ENCODE data around the gene C7. TPM values are rescaled to one million over a fixed set of nuclear protein-coding genes. Genes with fewer than 3 reads are reported as not detected.
A peak's percentile ranks its signal among the peaks of the same experiment; 100 is the strongest.

Gene C7
- total RNA-seq, 2 donors from 2014 or later, result 176 to 687 TPM

GRCh38 chr5:40991168-40991980 is 82.1 kb downstream of the C7 start:
- Histone ChIP-seq H3K9me3 (no peaks in the 10 kb centered on the region), H3K4me1 (peaks cover 0 to 22% of the 10 kb centered on the region in 2 donors), H3K27ac (peak overlapping the region; percentile 64 to 80), H3K36me3 (no peaks in the 10 kb centered on the region), H3K27me3 (no peaks in the 10 kb centered on the region), H3K4me3 (no peak overlapping the region)
- peak; percentile 82 for DNase-seq (ENCODE audit: low spot score)
- TF ChIP-seq CTCF (IDR thresholded peaks at IDR 0.05), result no peak

DNA sequence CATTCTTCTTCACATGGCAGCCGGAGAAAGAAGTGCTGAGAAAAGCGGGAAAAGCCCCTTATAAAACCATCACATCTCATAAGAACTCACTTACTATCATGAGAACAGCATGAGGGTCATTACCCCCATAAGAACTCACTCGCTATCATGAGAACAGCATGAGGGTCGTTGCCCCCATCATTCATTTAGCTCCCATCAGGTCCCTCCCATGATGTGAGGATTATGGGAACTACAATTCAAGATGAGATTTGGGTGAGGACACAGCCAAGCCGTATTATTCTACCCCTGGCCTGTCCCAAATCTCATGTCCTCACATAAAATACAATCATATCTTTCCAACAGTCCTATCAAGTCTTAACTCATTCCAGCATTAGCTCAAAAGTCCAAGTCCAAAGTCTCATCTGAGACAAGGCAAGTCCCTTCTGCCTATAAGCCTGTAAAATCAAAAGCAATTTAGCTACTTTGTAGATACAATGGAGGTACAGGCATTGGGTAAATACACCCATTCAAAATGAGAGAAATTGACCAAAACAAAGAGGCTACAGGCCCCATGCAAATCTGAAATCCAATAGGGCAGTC is 82.8 kb downstream of the C7 start:
- H3K27ac ChIP-seq, result peak overlapping the region; percentile 64 to 78
- no peaks in the 10 kb centered on the region for H3K9me3 ChIP-seq
- H3K36me3 ChIP-seq, result no peaks in the 10 kb centered on the region
- H3K4me3 ChIP-seq, result no peak overlapping the region
- no peak for TF ChIP-seq CTCF (IDR thresholded peaks at IDR 0.05)
- peaks cover 0 to 22% of the 10 kb centered on the region in 2 donors for H3K4me1 ChIP-seq
- no peaks in the 10 kb centered on the region for H3K27me3 ChIP-seq
- no peak for DNase-seq (ENCODE audit: low spot score)

DNA sequence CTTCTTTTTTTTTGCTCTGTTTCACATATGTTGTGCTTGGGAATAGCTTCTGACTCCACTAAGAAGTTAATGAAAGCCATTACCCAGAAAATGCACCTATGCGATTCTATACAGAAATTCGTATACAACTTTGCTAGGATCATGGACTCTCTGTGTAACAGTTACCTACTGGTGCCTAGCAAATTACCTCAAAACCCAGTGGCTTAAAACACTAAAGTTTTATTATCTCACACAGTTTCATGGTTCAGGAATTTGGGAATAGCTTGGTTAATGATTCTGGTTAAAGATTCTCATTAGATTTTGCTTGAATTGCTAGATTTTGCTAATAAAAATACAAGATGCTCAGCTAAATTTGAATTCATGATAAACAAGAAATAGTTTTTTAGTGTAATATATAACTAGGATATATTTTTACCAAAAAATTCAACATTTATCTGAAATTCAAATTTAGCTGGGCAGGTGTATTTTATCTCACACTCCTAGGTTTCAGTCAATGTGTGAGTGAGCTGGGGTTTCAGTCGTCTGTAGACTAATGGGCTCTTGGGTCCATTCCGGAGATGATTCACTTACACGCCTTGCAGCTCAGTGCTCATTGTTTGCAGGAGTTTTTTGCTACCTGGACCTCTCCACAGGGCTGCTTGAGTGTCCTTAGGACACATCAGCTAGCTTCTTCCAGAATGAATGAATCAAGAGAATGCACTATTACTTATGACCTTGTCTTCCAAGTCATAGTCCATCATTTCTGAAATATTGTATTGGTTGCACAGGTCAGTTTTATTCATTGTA is 86.7 kb downstream of the C7 start:
- TF ChIP-seq CTCF (IDR thresholded peaks at IDR 0.05), result no peak
- DNase-seq (ENCODE audit: low spot score), result no peak
- Histone ChIP-seq H3K4me1 (peaks cover 0 to 16% of the 10 kb centered on the region in 2 donors), H3K36me3 (no peaks in the 10 kb centered on the region), H3K27ac (no peak overlapping the region), H3K9me3 (no peaks in the 10 kb centered on the region), H3K4me3 (no peak overlapping the region), H3K27me3 (no peaks in the 10 kb centered on the region)

DNA sequence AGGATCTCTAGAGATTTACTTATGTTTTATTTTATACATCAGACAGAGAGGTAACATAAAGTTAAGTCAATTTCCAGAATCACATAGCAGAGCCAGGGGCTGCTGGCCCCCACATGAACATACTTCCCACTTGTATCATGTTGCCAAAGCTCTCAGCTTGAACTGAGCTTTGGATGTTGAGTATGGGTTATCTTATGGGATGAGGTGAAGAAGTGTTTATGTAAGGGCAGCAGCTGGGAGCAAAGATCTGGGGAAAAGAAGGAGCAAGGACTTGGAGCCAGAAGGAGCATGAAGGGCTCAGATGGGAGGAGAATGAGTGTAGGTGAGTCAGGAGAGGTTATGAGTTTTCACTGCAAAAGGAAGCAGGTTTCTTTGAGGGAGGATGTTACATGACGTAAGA is 89.8 kb downstream of the C7 start:
- Histone ChIP-seq H3K27me3 (no peaks in the 10 kb centered on the region), H3K9me3 (no peaks in the 10 kb centered on the region), H3K27ac (no peak overlapping the region), H3K4me1 (no peaks in the 10 kb centered on the region), H3K4me3 (no peak overlapping the region), H3K36me3 (no peaks in the 10 kb centered on the region)
- DNase-seq (ENCODE audit: low spot score), result no peak
- TF ChIP-seq CTCF (IDR thresholded peaks at IDR 0.05), result no peak

GRCh38 chr5:40999966-41000365 is 90.7 kb downstream of the C7 start:
- Histone ChIP-seq H3K27ac (no peak overlapping the region), H3K36me3 (no peaks in the 10 kb centered on the region), H3K27me3 (no peaks in the 10 kb centered on the region), H3K9me3 (no peaks in the 10 kb centered on the region), H3K4me3 (no peak overlapping the region), H3K4me1 (no peaks in the 10 kb centered on the region)
- TF ChIP-seq CTCF (IDR thresholded peaks at IDR 0.05), result no peak
- DNase-seq (ENCODE audit: low spot score), result no peak
